SK-N-SH (cell line): ENCODE measurements around the gene FAM47E.

ENCODE experiments used
- CHD2 ChIP-seq: fragments of 150-350 bp; IDR thresholded peaks from 2 replicates; pipeline ENCODE4 v1.6.1; 2018; ENCODE audit warnings: low read length; ENCODE audit not compliant: partially characterized antibody
- CTCF ChIP-seq: fragments of 200-600 bp; sonication (generic); IDR thresholded peaks from 2 replicates; pipeline ENCODE4 v1.6.1; 2017; ENCODE audit warnings: antibody characterized with exemption, mild to moderate bottlenecking, moderate library complexity
- EP300 ChIP-seq, 2 experiments: IDR thresholded peaks; 2 replicates each; pipeline versions ENCODE4 v1.4.0 to v1.6.1; 2012; ENCODE audit warnings: borderline replicate concordance in 1 of 2, low read depth in 1 of 2, low read length in 1 of 2
- FOXM1 ChIP-seq: IDR thresholded peaks from 2 replicates; pipeline ENCODE4 v1.4.0; 2012; ENCODE audit warnings: low read depth, mild to moderate bottlenecking
- MAX ChIP-seq: IDR thresholded peaks from 2 replicates; pipeline ENCODE4 v1.4.0; 2012; ENCODE audit warnings: low read depth
- PBX3 ChIP-seq: IDR thresholded peaks from 2 replicates; pipeline ENCODE4; 2012
- RAD21 ChIP-seq: IDR thresholded peaks from 2 replicates; pipeline ENCODE4 v1.6.1; 2012; ENCODE audit warnings: mild to moderate bottlenecking, low read length
- RCOR1 ChIP-seq: fragments of 150-350 bp; IDR thresholded peaks from 2 replicates; pipeline ENCODE4 v1.6.1; 2017; ENCODE audit warnings: antibody characterized with exemption, low read length
- REST ChIP-seq: IDR thresholded peaks from 2 replicates; pipeline ENCODE4 v1.6.1; 2012; ENCODE audit warnings: mild to moderate bottlenecking, low read depth, low read length, moderate library complexity
- ZBTB33 ChIP-seq: IDR thresholded peaks from 2 replicates; pipeline ENCODE4 v1.4.0; 2012; ENCODE audit warnings: low read depth, borderline replicate concordance

- TF ChIP-seq RAD21: no peak
- no peak for TF ChIP-seq CHD2
- TF ChIP-seq ZBTB33: no peak
- TF ChIP-seq CTCF: no peak
- TF ChIP-seq PBX3: no peak
- TF ChIP-seq MAX: no peak
- TF ChIP-seq RCOR1: no peak
- no peak for TF ChIP-seq FOXM1
- TF ChIP-seq EP300 (IDR thresholded peaks at IDR 0.05; ENCODE audit: borderline replicate concordance in 1 of 2, low read depth in 1 of 2, low read length in 1 of 2): no peak
- no peak for TF ChIP-seq REST
Measured at GRCh38 chr4:76301775-76302162, 50.2 kb downstream of the FAM47E start.
